ENCODE measurements around the gene ZNF695.

DNA sequence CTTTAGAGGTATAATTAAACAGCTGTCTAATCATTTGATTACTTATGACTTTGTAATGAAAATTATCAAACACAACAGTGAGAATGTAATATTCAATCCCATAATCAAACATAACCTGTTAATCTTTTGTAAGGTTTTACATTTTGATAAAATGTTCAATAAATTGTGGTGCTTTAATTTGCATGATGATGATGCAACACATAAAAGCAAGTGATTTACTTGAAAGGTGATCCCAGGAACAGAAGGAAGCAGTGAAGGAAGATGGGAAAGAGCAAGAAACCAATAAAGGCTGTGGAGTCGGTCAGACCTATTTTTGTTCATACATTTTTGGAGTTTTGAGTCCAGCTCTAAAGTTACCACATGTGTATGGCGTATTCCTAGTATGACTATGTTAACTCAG is 29.6 kb downstream of the ZNF695 start:
- TF ChIP-seq POLR2A (IDR thresholded peaks at IDR 0.05): no peak
- TF ChIP-seq POLR2AphosphoS5 (IDR thresholded peaks at IDR 0.05): no peak

All from stomach (tissue), 4 donors.